GF-D8 (cell line): ENCODE results near the gene ANKRD28.

Source experiments
- DNase-seq: peaks from one replicate; lab custom pipeline; 2025; lab: John Stamatoyannopoulos, UW

Gene ANKRD28

DNA sequence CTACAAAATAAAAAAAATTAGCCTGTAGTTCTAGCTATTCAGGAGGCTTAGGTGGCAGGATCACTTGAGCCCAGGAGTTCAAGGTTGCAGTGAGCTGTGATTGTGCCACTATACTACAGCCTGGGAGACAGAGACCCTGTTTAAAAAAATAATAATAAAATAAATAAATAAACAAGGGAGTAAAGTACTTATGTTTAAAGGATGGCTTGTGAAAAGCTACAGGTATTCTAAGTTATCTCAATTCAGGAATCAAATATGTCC lies 74.2 kb downstream of the ANKRD28 start:
- DNase-seq, result no peak

DNA sequence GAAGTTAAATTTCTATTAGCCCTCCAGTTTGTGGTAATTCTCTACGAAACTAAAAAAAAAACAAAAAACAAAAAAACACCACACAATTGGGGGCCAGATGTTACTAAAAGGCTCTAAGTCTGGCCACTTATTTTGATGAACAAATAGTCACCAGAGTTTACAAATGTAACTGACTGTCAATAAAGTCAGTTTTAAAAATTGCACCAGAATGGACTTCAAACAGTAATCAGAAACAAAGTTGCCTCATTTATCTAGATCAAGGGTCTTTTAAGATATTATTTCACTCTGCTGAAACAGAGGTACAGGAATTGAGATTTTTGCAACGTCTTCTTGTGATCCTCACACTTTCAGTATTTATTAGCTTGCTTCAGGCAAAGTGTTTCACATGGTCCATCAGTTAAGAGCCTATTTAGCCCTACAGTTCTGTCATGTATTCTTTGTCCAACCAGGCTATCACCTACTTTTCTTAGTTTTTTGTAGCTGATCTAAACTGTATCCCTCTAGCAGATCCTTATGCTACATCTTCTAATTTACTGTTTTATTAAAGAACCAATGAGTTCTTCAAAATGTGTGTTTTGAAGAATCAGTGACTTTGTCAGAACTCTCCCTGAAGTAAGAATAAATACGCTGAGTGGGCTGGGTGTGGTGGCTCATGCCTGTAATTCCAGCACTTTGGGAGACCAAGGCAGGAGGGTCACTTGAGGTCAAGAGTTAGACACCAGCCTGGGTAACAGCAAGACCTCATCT lies 74.7 kb downstream of the ANKRD28 start:
- DNase-seq, result no peak

DNA sequence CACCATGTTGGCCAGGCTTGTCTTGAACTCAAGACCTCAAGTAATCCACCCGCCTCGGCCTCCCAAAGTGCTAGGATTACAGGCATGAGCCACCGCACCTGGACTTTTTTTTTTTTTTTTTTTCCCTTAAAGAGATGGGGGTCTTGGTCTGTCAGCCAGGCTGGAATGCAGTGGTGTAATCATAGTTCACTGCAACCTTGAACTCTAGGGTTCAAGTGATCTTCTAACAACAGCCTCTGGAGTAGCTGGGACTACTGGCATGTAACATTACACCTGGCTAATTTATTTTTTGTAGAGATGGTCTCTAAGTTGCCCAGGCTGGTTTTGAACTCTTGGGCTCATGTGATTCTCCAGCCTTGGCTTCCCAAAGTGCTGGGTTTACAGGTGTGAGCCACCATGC lies 81.6 kb downstream of the ANKRD28 start:
- DNase-seq, result no peak

DNA sequence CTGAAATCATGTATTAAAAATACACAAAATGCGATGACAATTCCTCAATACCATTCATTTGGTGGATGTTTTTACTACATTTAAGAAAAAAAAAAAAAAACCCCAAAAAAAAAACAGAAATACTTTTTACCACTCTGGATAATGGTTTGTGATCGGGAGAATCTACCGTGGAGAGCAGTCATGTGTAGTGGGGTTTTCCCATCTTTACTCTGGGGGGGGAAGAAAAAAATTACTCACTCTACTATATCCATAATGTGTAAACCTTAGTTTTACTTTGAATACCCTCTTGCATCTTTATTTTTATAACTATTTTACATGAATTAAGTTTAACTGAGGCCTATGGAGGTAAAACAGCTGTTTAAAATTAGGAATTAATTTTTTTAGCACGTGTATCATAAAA lies 83.3 kb downstream of the ANKRD28 start:
- DNase-seq, result no peak

DNA sequence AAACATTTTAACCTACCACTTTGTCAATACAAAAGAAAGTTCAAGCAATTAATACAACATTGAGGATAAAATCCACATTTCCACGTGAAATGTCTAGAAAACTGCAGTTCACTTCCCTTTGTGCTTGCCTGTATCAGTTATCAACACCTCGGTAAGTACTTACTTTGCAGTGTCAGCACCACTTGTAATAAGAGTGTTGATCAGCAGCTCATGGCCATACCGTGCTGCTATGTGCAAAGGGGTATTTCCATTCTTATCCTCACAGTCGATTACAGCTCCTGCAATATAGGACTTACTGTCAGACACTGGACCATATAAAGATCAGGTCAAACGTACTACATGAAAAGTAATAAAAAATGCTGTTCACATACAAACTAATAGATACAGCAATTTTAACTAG lies 84.4 kb downstream of the ANKRD28 start:
- no peak for DNase-seq

DNA sequence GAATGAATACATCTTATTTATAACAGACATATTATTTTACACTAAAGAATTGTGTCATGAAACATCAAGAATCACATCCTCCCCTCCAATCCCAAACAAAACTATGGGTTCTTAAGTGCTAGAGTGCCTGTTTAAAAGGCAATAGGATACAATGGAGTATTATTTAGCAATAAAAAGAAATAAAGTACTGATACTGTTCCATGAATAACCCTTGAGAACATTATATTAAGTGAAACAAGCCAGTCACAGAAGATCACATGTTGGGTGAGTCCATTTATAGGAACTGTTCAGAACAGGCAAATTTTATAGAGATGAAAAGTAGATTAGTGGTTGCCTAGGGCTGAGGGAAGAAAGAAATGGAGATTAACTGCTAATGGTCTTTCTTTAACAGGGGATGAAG lies 86.5 kb downstream of the ANKRD28 start:
- no peak for DNase-seq

DNA sequence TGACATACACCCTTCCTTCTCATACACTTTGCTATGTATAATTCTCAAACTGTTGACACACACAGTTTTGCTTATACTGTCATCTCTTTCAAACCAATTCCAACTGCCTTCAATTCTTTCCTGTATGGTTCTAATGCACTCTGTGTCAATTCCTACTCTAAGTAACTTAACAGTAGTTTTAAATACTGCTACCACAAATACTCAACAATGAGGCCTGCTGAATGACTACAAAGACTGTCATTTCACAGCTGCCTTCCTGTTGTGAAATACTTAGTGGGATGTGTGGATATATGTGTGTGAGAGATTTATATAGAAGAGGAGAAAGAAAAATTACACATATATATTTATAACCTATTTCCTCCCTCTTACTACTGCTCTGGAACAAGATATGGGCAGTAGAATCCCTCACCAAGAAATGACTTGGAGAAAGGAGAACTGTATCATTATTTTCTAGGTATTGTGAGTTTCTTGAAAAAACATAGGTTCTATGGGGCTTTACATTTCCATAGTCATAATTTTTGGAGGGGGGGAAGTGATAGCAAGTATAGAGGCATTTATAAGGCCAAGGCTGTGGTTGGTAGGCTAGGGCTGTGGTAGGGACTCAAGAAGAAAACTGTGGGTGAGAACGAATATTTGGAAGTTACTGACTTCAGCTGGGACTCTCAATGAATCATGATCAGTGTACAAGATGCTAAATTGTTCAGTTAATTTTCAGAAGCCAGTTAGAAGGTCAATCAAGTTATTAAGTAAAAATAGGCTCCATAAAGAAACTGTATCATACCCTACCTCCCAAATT lies 88.7 kb downstream of the ANKRD28 start:
- DNase-seq, result peak; percentile 58

DNA sequence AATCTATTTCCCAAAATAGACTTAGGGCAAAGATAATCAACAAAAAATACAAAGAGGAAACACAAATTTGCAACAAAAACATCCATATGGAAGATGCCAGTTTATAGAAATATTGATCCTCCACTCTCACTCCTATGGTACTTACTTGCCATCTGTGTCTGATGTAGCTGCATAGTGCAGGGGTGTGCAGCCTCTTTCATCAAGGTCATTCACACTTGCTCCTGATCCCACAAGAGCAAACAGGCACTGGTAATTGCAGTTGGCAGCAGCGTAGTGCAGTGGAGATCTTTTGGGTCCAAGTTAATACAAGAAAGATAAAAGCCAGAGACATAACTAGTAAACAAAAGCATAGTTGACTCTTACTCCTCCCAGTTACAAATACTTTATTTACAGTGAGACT lies 90.0 kb downstream of the ANKRD28 start:
- no peak for DNase-seq

DNA sequence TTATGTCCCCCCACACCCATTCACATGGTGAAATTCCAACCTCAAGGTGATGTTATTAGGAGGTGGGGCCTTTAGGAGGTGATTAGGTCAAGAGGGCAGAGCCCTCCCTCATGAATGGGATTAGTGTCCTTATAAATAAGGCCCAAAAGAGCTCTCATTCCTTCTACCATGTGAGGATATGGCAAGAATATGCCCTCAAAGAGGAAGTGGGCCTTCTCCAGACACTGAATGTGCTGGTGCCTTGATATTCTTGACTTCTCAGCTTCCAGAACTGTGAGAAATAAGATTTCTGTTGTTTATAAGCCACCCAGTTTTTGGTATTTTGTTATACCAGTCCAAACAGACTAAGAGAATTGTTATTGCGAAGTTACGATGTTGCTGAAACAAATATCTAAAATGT lies 94.4 kb downstream of the ANKRD28 start:
- DNase-seq, result no peak

DNA sequence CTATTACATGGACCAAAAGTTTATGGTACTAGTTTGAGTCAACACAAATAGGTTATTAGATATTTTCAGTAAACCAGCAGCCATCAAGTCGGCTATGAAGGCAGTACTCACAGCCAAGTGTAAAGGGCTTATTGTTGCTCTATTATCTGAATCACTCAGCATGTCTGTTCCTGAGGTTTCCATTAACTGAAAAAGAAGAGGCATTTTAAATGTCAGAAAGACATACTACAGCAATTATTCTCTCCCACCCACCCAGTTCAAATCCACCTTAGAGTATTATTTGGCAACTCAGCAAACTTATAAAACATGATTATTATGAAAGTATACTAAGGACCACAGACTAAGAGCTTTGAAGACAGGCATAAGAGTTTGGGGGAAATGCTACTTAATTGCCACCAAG lies 103.2 kb downstream of the ANKRD28 start:
- no peak for DNase-seq

DNA sequence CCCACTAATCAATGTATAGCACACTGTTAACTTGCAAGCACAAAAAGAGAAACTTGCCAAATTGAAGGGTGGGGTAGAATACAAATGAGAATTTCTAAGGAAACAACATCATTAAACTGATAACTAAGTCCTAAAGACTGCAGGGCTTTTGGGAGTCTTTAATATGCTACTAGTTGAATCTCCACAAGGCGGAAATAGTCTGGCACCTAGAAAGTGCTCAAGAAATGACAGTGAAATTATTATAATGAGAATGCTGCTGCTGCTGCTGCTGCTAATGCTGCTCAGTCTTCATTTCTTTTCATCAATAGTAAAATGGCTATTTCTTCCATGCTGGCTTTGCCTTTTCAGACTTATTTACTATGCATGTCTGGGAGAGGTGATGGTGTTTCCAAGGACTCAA lies 104.4 kb downstream of the ANKRD28 start:
- DNase-seq, result no peak

DNA sequence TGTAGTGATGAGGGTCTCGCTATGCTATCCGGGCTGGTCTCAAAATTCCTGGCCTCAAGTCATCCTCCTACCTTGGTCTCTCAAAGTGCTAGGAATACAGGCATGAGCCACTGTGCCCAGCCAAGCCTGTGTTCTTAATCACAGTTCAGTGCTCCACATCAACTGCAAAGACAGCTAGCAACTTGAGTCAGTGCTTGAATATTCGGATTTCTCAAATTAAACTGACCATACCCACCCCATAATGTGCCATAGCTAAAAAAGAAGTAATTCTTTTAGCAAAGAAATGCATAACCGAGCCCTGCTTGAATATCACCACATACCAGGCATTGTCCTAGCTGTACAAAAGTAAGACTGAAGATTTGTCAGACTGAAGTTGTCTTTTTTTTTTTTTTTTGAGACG lies 107.0 kb downstream of the ANKRD28 start:
- no peak for DNase-seq

DNA sequence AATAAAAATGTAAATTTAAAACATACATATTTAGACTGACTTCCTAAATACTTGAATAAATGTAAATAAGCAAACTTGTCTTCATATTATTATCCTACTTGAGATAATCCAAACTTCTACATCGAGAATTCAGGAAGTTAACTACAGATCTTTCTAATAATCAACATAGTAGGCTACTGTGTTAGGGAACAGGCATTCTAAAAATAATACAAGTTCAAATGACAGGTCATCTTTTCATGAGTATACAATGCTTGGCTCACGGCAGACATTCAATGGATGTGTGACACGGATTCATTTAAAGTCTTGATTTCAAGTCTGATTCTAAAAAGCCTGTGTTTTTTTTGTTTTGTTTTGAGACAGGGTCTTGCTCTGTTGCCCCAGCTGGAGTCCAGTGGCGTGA lies 107.5 kb downstream of the ANKRD28 start:
- DNase-seq, result no peak

DNA sequence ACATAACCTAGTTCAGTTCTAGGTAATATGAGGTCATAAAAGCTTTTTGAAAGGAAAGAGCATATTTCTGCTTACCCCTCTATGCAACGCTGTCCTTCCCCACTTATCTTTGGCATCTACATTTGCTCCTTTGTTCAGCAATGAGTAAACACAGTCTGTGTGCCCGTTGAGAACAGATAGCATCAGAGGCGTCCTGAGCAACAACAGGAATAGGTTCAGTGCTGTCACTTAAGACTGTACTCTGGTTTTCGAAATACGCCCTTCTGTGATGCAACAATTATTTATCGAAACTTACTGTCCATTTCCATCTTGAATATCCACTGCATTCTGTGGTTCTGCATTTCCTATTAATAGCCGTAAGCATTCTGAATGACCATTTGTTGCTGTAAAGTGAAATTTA lies 111.9 kb downstream of the ANKRD28 start:
- DNase-seq, result no peak

DNA sequence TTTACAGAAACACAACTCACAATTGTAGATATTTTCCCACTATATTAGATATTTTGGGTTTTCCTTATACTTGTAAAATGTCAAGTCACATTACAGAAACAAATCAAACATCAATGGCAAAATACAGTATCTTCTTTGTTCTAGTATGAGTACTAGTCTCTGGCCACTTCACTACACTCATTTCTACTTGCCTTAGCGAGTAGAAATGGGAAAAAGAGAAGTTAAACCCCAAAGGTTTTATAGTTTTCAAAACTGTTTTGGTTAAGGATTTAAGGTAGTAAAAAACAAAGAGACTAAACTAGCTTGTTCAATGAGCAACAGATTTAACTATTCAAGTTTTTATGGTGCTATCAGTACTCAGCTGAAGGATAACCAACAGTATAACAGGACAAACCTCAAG lies 114.5 kb downstream of the ANKRD28 start:
- DNase-seq, result no peak

DNA sequence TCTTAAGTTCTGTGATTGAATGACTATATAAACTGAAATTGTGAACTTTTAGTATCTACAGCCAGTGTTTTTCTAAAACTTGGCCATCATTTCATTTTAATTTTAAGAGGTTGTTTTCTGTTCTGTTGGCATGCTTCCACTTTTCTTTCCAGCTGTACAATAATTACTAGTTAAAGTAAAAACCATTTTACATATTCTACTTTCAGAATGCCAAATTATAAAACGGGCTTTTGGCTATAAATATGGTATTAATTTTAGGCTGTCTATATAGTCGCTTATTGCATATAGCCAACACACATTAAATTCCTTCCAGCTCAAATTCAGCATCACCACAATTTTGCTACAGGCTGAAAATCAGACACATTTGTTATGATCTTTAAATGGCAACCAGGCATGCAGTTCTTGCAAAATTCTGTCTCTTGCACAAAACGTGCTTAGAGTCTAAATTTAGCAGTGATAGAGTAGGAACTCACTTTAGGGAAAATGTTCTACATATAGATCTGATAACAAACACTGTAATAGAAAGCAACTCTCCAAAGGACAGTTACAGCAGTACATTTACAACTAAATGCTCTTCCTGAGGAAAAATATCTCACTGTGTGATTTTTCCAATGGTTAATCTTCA lies 115.1 kb downstream of the ANKRD28 start:
- peak; percentile 60 for DNase-seq

DNA sequence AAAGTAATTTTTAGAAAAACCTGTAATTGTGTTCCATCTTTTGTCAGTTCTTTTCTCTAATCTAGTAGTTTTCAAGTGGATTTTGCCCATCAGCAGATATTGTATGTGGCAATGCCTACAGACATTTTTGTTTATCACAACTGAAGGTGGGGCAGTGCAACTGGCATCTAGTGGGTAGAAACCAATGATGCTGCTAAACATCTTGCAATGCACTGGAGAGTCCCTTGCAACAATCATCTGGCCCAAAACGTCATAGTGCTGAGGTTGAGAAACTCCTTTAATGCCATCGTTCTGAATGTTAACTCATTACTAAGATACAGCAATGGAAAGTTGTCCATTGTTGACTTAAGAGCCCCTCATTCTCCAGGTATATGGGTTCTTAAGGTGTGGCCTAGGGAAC lies 116.1 kb downstream of the ANKRD28 start:
- no peak for DNase-seq

DNA sequence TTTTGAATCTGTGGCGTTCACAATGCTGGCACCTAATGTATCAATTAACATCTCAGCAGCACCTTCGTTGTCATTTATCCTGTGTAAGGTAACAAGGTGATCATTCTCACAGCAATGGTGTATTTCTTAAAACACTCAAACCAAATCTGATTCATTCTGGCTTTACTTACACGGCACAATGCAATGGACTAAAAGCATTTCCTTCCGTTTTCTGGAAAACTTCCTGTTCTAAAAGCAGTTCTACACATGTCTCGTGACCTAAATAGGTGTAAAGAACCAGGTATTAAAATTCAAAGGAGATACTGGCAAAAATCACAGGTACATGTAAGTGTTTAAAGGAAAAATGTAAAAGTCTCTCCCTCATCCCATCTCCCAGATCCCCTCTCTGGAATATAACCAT lies 118.5 kb downstream of the ANKRD28 start:
- no peak for DNase-seq

DNA sequence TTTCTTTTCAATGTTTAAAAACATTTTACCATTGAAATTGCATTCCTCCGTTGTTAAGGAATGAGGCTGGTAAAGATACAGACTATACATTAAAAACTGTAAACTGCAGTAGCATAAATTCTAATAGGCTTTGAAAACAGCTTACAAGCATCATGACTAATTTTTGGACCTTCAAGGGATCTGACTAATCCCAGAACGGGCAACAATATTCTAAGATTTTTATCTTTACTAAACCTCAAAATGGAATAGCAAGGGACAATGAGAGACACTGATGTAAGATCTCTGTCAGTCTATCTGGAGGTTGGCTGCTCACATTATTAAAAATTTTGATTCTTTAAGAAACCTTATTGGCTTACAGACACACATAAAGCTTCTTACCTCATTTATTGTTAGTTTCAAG lies 121.5 kb downstream of the ANKRD28 start:
- DNase-seq, result no peak

DNA sequence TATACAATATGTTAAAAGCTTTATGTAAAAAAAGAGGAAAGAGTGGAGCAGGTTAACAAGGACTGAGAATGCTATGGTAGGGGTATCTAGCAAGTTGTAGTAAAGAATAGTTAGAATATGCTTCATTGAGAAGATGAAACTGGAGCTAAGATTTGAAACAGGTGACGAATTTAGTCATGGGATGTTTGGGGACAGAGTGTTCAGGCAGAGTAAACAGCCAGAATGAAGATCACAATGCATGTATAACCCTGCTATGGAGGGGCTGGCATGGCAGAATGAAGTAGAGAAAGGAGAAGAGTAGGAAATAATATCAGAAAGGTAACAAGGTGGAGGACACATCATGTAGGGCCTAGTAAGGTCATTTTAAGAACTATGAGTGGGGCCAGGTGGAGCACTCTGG lies 124.2 kb downstream of the ANKRD28 start:
- no peak for DNase-seq

DNA sequence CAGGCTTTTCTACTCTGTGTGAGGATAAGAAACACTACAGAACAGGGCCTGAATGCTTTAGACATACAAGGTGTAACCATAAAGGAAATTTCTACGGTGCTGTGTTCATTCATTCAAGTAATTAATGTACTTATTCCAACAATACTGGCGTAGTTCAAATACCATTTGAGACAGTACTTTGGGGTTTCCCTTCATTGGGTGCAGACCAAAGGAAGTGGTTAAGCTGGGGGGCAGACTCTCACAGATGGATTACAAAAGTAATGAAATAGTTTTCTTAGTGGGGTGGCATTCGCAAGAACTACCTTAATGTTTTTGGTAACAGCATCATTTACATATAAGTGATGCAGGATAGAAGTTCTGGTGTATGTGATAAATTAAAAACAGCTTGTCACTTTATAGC lies 130.3 kb downstream of the ANKRD28 start:
- DNase-seq, result no peak

DNA sequence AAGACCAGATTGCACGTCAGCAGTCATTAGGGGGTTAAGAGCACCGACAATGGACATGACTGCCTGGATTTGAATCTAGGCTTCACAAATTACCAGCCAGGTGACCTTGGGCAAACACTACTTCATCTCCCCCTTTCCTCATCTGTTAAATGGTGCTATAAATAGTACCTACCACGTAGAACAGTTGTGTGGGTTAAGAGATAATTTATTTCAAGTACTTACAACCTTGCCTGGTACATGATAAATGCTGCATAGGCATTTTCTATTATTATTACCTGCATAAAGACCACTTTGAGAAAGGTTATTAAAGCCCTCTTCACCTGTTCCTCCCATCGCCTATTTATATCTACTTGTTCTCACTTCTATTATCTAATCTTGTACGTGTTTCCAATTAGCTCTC lies 131.5 kb downstream of the ANKRD28 start:
- no peak for DNase-seq

DNA sequence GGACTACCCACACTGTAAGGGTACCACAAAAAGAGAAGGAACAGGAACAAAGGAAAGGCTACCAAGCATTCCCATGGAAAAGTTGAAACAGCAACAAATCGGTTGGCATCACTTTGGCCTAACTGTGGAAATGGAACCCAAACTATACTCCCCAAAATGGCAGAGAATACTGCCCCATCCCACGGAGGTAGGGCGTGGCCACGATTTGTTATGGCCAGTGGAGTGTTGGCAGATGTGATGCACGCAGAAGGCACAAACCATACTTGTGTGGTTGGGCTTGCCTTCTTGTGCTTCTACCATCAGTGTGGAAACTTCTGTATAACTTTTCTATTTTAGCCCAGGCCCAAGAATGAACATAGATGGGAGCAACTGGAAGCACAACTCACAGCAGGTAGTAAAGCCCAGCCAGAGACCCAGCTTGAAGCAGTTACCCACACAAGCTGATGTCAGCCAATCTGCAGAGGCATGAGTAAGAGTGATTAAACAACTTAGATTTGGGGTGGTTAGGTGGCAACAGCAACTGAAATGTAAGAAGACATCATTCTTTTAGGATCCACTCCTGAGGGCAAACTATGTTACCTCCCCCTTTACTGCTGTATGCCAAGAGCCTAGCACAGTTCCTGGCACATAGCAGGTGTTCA lies 132.1 kb downstream of the ANKRD28 start:
- DNase-seq, result no peak
